Measurements from ENCODE around the gene BRCA2.

The BRCA2 gene

DNA sequence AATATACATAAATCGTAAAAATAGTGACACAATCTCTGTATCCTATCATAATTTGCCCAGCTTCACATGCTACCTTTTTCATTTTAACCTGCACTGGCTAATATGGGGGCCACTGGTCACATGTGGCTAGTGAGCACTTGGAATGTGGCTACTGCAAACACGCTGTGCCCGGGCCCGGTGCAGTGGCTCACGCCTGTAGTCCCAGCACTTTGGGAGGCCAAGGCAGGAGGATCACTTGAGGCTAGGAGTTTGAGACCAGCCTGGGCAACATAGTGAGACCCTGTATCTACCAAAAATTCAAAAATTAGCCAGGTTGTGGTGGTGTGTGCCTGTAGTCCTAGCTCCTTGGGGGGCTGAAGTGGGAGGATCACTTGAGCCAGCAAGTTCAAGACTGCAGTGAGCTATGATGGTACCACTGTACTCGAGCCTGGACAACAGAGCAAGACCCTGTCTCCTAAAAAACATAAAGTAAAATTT, 114.2 kb downstream of the BRCA2 start:
- no peak for DNase-seq

- DNase-seq: peak; percentile 17
Observed at GRCh38 chr13:32430018-32430747, 114.9 kb downstream of the BRCA2 start.

- DNase-seq: no peak
Observed at GRCh38 chr13:32431361-32431760, 116.1 kb downstream of the BRCA2 start.

GRCh38 chr13:32432856-32433255, 117.5 kb downstream of the BRCA2 start:
- DNase-seq: no peak

GRCh38 chr13:32438871-32439270, 123.6 kb downstream of the BRCA2 start:
- no peak for DNase-seq

- peak; percentile 23 for DNase-seq
Observed at GRCh38 chr13:32443111-32443510, 127.8 kb downstream of the BRCA2 start.

DNA sequence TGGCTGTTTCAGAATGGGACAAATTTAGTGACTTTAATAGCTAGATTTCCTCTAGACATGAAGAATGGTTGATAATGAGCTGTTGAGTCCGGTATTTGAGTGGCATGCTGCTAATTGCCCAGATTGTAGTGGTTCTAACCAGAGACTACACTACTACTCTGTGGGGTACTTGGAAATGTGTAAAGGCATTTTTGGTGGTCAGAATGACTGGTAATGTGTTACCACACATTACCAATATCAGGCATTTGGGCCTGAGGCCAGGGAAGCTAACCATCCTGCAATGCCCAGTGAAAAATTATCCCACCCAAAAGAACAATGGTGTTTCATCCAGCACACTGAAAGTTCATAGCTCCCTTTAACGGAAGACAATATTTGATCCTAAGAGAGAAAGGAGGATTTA, 130.2 kb downstream of the BRCA2 start:
- no peak for DNase-seq

DNA sequence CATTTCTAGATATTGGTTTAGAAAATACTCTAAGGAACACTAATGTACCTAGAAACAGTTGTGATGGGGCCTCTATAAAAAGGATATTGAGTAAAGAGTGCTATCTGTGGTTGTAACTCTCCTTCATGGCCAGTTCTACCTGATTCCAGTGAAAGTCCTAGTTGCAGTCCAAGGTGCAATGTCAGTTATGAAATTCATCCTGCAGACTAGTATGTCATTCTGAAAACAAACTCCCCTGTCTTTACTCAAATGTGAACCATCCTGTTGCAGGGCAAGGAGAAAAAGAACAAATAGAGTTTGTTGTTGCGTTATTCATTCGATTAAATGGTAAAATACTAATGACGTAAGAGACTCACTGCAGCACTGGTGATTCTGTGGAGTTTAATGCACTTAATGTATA, 130.9 kb downstream of the BRCA2 start:
- no peak for DNase-seq

DNA sequence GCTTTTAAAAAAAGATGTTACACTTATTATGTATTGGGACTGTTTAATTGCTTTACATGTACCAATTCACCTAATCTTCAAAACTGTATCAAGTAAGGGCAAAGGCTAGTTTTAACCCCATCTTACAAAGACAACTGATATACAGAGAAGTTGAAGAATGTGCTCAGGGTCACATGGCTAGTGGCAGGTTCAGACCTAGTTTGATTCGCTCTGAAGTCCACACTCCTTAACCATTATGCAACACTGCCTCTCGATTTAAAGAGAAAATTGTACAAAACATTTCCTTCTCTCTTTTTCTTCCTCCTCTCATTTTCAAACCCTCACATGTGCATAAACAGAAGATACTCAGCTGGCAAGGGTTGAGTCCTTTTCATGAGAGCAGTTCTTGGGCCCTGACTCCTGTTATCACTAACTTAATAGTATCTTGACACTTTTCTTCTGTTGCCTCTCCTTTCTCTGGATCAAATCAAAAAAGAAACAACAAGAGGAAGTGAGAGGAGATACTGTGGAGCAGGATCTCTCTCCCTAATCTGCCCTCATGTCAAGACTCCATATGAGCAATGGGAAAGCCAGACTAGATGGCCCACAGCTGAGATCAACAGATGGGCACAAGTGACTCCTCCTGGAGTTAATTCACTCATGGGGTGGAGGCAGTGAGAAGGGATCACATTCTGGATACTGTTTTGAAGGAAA, 131.6 kb downstream of the BRCA2 start:
- DNase-seq: no peak

DNA sequence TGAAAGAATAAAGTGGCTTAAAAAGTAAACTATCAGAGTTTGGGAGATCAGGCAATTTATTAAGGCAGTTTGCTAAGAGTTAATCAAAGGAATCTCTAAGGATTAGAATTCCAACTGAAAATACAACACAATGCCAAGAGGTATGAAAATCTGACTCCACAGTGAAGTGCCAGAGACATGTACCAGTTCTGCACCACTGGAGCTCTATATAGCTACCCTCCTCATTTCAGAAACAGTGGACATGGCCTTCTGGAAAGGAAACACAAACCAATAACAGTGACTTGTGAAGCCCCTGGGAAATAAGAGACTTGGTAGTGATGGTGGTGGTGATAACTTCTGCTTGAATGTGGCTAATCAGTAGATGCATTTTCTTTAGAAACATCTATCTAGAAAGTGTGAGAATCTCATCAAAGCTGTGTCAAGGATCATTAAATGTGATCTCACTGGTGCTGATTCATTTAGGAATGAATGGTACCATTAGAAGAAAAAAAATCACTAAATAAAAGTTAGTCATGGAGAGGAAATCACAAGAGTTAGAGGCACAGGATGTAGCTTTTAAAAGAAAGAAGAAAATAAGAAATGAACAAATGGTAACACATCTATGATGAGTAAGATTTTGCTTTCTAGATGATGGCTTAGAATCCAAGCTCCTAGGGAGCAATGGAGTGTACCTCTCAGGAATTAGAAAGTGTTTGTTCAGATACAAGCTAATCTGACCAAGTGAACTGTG, 132.8 kb downstream of the BRCA2 start:
- DNase-seq: no peak

DNA sequence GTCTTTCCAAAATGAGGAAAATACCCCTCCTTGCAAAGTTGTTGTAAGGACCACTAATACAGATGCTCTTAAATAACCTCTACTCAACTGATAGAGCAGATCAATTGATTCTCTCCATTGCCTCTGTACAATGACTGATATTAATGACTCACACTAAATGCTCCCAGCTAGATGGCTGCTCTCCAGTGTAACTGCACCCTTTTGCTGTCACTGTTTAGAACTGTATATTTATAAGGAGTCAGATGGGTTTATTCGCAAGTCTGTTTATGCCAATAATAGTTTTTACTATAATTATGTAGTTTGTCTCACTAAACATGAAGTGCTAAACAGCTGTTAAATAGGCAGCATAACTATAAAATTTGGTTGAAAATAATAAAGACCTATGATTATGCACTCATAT, 133.7 kb downstream of the BRCA2 start:
- DNase-seq: no peak

Data from RPMI8226 (cell line).